ENCODE data around the gene SECISBP2. TPM values are rescaled to one million over a fixed set of nuclear protein-coding genes. Genes with fewer than 3 reads are reported as not detected.

The SECISBP2 gene
- total RNA-seq, 2 experiments from 2014 or later = 34.0 to 34.7 TPM

GRCh38 chr9:89361816-89362646 is 43.7 kb downstream of the SECISBP2 start:
- Mint-ChIP-seq H3K4me3 (no peak overlapping the region), H3K4me1 (ENCODE audit: low read depth) (peaks cover 11% of the 10 kb centered on the region), H3K27ac (no peak overlapping the region), H3K36me3 (peaks cover 30% of the 10 kb centered on the region), H3K9me3 (no peaks in the 10 kb centered on the region), H3K27me3 (no peaks in the 10 kb centered on the region)
- intact Hi-C loops (cut with micrococcal nuclease) = no loop called here
- DNase-seq = no peak
- ChIA-PET CTCF (no interaction called here), POLR2A (no interaction called here)

GRCh38 chr9:89362647-89363310 is 44.5 kb downstream of the SECISBP2 start:
- no peak overlapping the region for H3K4me3 Mint-ChIP-seq
- peaks cover 25% of the 10 kb centered on the region for H3K36me3 Mint-ChIP-seq
- intact Hi-C loops (cut with micrococcal nuclease) = no loop called here
- ChIA-PET CTCF (no interaction called here), POLR2A (no interaction called here)
- H3K9me3 Mint-ChIP-seq = no peaks in the 10 kb centered on the region
- no peak for DNase-seq
- no peaks in the 10 kb centered on the region for H3K27me3 Mint-ChIP-seq
- peaks cover 6% of the 10 kb centered on the region for H3K4me1 Mint-ChIP-seq (ENCODE audit: low read depth)
- peak overlapping the region; percentile 16 for H3K27ac Mint-ChIP-seq

- intact Hi-C loops (cut with micrococcal nuclease) = no loop called here
- no peak overlapping the region for H3K4me3 Mint-ChIP-seq
- ChIA-PET POLR2A (no interaction called here), CTCF (no interaction called here)
- H3K27me3 Mint-ChIP-seq = no peaks in the 10 kb centered on the region
- no peak for DNase-seq
- H3K9me3 Mint-ChIP-seq = no peaks in the 10 kb centered on the region
- H3K36me3 Mint-ChIP-seq = peaks cover 23% of the 10 kb centered on the region
- H3K4me1 Mint-ChIP-seq (ENCODE audit: low read depth) = peaks cover 6% of the 10 kb centered on the region
- peak overlapping the region; percentile 16 for H3K27ac Mint-ChIP-seq
Observed at GRCh38 chr9:89363311-89363670, 45.0 kb downstream of the SECISBP2 start.

- DNase-seq = no peak
- intact Hi-C loops (cut with micrococcal nuclease) = no loop called here
- Mint-ChIP-seq H3K4me3 (no peak overlapping the region), H3K9me3 (no peaks in the 10 kb centered on the region), H3K4me1 (ENCODE audit: low read depth) (peaks cover 6% of the 10 kb centered on the region), H3K27ac (no peak overlapping the region), H3K36me3 (peaks cover 19% of the 10 kb centered on the region), H3K27me3 (no peaks in the 10 kb centered on the region)
- ChIA-PET POLR2A (no interaction called here), CTCF (no interaction called here)
Observed at GRCh38 chr9:89363921-89364665, 45.8 kb downstream of the SECISBP2 start.

GRCh38 chr9:89364666-89365531 is 46.6 kb downstream of the SECISBP2 start:
- no peak for DNase-seq
- H3K27ac Mint-ChIP-seq = no peak overlapping the region
- CTCF ChIA-PET = no interaction called here
- H3K27me3 Mint-ChIP-seq = no peaks in the 10 kb centered on the region
- POLR2A ChIA-PET = no interaction called here
- intact Hi-C loops (cut with micrococcal nuclease) = no loop called here
- peaks cover 17% of the 10 kb centered on the region for H3K36me3 Mint-ChIP-seq
- H3K9me3 Mint-ChIP-seq = no peaks in the 10 kb centered on the region
- peaks cover 5% of the 10 kb centered on the region for H3K4me1 Mint-ChIP-seq (ENCODE audit: low read depth)
- H3K4me3 Mint-ChIP-seq = no peak overlapping the region

GRCh38 chr9:89365532-89365912 is 47.2 kb downstream of the SECISBP2 start:
- H3K9me3 Mint-ChIP-seq = no peaks in the 10 kb centered on the region
- no peak for DNase-seq
- H3K4me3 Mint-ChIP-seq = no peak overlapping the region
- intact Hi-C loops (cut with micrococcal nuclease) = no loop called here
- H3K36me3 Mint-ChIP-seq = peaks cover 12% of the 10 kb centered on the region
- H3K27me3 Mint-ChIP-seq = no peaks in the 10 kb centered on the region
- ChIA-PET POLR2A (no interaction called here), CTCF (no interaction called here)
- H3K27ac Mint-ChIP-seq = no peak overlapping the region
- peaks cover 3% of the 10 kb centered on the region for H3K4me1 Mint-ChIP-seq (ENCODE audit: low read depth)

GRCh38 chr9:89366711-89367110 is 48.4 kb downstream of the SECISBP2 start:
- H3K4me3 Mint-ChIP-seq = no peak overlapping the region
- no peaks in the 10 kb centered on the region for H3K36me3 Mint-ChIP-seq
- no peak overlapping the region for H3K27ac Mint-ChIP-seq
- DNase-seq = peak; percentile 30
- H3K9me3 Mint-ChIP-seq = no peaks in the 10 kb centered on the region
- POLR2A ChIA-PET = no interaction called here
- intact Hi-C loops (cut with micrococcal nuclease) = no loop called here
- peaks cover 3% of the 10 kb centered on the region for H3K4me1 Mint-ChIP-seq (ENCODE audit: low read depth)
- CTCF ChIA-PET = no interaction called here
- H3K27me3 Mint-ChIP-seq = no peaks in the 10 kb centered on the region

GRCh38 chr9:89367281-89367680 is 49.0 kb downstream of the SECISBP2 start:
- no peaks in the 10 kb centered on the region for H3K9me3 Mint-ChIP-seq
- ChIA-PET POLR2A (no interaction called here), CTCF (no interaction called here)
- no peak overlapping the region for H3K4me3 Mint-ChIP-seq
- H3K27ac Mint-ChIP-seq = no peak overlapping the region
- no peak for DNase-seq
- no peaks in the 10 kb centered on the region for H3K27me3 Mint-ChIP-seq
- no peaks in the 10 kb centered on the region for H3K36me3 Mint-ChIP-seq
- peaks cover 3% of the 10 kb centered on the region for H3K4me1 Mint-ChIP-seq (ENCODE audit: low read depth)
- intact Hi-C loops (cut with micrococcal nuclease) = no loop called here

GRCh38 chr9:89367726-89368437 is 49.6 kb downstream of the SECISBP2 start:
- ChIA-PET CTCF (interaction anchor here (0.7 kb wide), 1 partner anchor 15 kb away, joined by 3 read pairs; no protein-coding TSS in a partner anchor), POLR2A (no interaction called here)
- H3K36me3 Mint-ChIP-seq = no peaks in the 10 kb centered on the region
- no peak overlapping the region for H3K4me3 Mint-ChIP-seq
- no peak for DNase-seq
- intact Hi-C loops (cut with micrococcal nuclease) = no loop called here
- H3K9me3 Mint-ChIP-seq = no peaks in the 10 kb centered on the region
- no peak overlapping the region for H3K27ac Mint-ChIP-seq
- peaks cover 3% of the 10 kb centered on the region for H3K4me1 Mint-ChIP-seq (ENCODE audit: low read depth)
- no peaks in the 10 kb centered on the region for H3K27me3 Mint-ChIP-seq

- H3K9me3 Mint-ChIP-seq = no peaks in the 10 kb centered on the region
- no peaks in the 10 kb centered on the region for H3K27me3 Mint-ChIP-seq
- no peak overlapping the region for H3K4me3 Mint-ChIP-seq
- H3K27ac Mint-ChIP-seq = no peak overlapping the region
- ChIA-PET CTCF (interaction anchor here (0.7 kb wide), 1 partner anchor 15 kb away, joined by 3 read pairs; no protein-coding TSS in a partner anchor), POLR2A (no interaction called here)
- H3K36me3 Mint-ChIP-seq = no peaks in the 10 kb centered on the region
- peaks cover 6% of the 10 kb centered on the region for H3K4me1 Mint-ChIP-seq (ENCODE audit: low read depth)
- intact Hi-C loops (cut with micrococcal nuclease) = no loop called here
- no peak for DNase-seq
Observed at GRCh38 chr9:89368550-89368949, 50.2 kb downstream of the SECISBP2 start.

- no peaks in the 10 kb centered on the region for H3K9me3 Mint-ChIP-seq
- peaks cover 6% of the 10 kb centered on the region for H3K4me1 Mint-ChIP-seq (ENCODE audit: low read depth)
- no peaks in the 10 kb centered on the region for H3K36me3 Mint-ChIP-seq
- H3K4me3 Mint-ChIP-seq = no peak overlapping the region
- intact Hi-C loops (cut with micrococcal nuclease) = no loop called here
- no peak for DNase-seq
- ChIA-PET CTCF (no interaction called here), POLR2A (no interaction called here)
- H3K27ac Mint-ChIP-seq = no peak overlapping the region
- H3K27me3 Mint-ChIP-seq = no peaks in the 10 kb centered on the region
Observed at GRCh38 chr9:89368978-89369377, 50.7 kb downstream of the SECISBP2 start.
